Hepatocyte (in vitro differentiated cells): ENCODE data around the gene C10orf120. TPM values are rescaled to one million over a fixed set of nuclear protein-coding genes. Genes with fewer than 3 reads are reported as not detected.

Source experiments
- DNase-seq: peaks from one replicate; pipeline ENCODE4 v3.0.0-alpha.2; 2016; ENCODE audit warnings: low spot score
- H2AFZ ChIP-seq: fragments of 200-600 bp; sonication (generic); 2 replicates; pipeline ENCODE4 v1.6.0; 2016; ENCODE audit warnings: antibody characterized with exemption, mild to moderate bottlenecking
- H3K27ac ChIP-seq: fragments of 200-600 bp; sonication (generic); 2 replicates; pipeline ENCODE4 v1.5.1; 2016; ENCODE audit warnings: mild to moderate bottlenecking
- H3K27me3 ChIP-seq: fragments of 200-600 bp; sonication (generic); 2 replicates; pipeline ENCODE4 v1.6.1; 2016
- H3K36me3 ChIP-seq: fragments of 200-600 bp; sonication (generic); replicated peaks from 2 replicates; pipeline ENCODE4 v1.5.1; 2016; ENCODE audit warnings: low read depth; ENCODE audit not compliant: insufficient read depth
- H3K4me1 ChIP-seq: fragments of 200-600 bp; sonication (generic); 2 replicates; pipeline ENCODE4 v1.5.1; 2016; ENCODE audit warnings: mild to moderate bottlenecking, moderate library complexity; ENCODE audit not compliant: insufficient read depth
- H3K4me2 ChIP-seq: fragments of 200-600 bp; sonication (generic); 2 replicates; pipeline ENCODE4 v1.6.0; 2016
- H3K4me3 ChIP-seq: fragments of 200-600 bp; sonication (generic); 2 replicates; pipeline ENCODE4 v1.5.1; 2016; ENCODE audit warnings: mild to moderate bottlenecking
- H3K79me2 ChIP-seq: fragments of 200-600 bp; sonication (generic); 2 replicates; pipeline ENCODE4 v1.6.0; 2017; ENCODE audit warnings: mild to moderate bottlenecking
- H3K9me2 ChIP-seq: fragments of 200-600 bp; sonication (generic); replicated peaks from 2 replicates; pipeline ENCODE4 v1.6.0; 2017; ENCODE audit warnings: mild to moderate bottlenecking; ENCODE audit not compliant: insufficient read depth
- H3K9me3 ChIP-seq: fragments of 200-600 bp; sonication (generic); 2 replicates; pipeline ENCODE4 v1.5.1; 2016; ENCODE audit warnings: low read depth, mild to moderate bottlenecking
- H4K20me1 ChIP-seq: fragments of 200-600 bp; sonication (generic); 2 replicates; pipeline ENCODE4 v1.6.0; 2016; ENCODE audit warnings: mild to moderate bottlenecking; ENCODE audit not compliant: insufficient read depth, poor library complexity, severe bottlenecking
- CTCF ChIP-seq: fragments of 200-600 bp; sonication (generic); IDR thresholded peaks from 2 replicates; pipeline ENCODE4 v1.5.1; 2016; ENCODE audit warnings: antibody characterized with exemption, mild to moderate bottlenecking; ENCODE audit not compliant: poor library complexity
- EZH2 ChIP-seq: fragments of 200-600 bp; sonication (generic); IDR thresholded peaks from 2 replicates; pipeline ENCODE4 v1.6.1; 2016; ENCODE audit warnings: antibody characterized with exemption, mild to moderate bottlenecking, borderline replicate concordance
- EZH2phosphoT487 ChIP-seq: fragments of 200-600 bp; sonication (generic); IDR thresholded peaks from one replicate; pipeline ENCODE4 v1.6.1; 2018; ENCODE audit warnings: antibody characterized with exemption, mild to moderate bottlenecking, low read depth, moderate library complexity; ENCODE audit not compliant: unreplicated experiment, severe bottlenecking
- WGBS: methylation state at CpG from one replicate; pipeline ENCODE4 v1.1.6; 2016; ENCODE audit warnings: low lambda C conversion rate; ENCODE audit errors: missing lambda C conversion rate; 5-methylcytosine and 5-hydroxymethylcytosine counted together
- polyA plus RNA-seq: library from polyadenylated mRNA; unstranded; fragments of >200 nt; fragmentation: Nextera tagmentation; extraction: Ambion mirVana; gene quantifications from 2 replicates; pipeline ENCODE4 v1.2.1, GENCODE V29; 2016
- total RNA-seq: library from RNA; depleted of rRNA; stranded (reverse); fragments of >200 nt; gene quantifications from 2 replicates; pipeline ENCODE4 v1.2.3, GENCODE V29; 2014

Gene C10orf120
- total and polyA plus RNA-seq, 2 experiments from 2014 or later, result not detected

- Histone ChIP-seq H3K4me2 (no peak overlapping the region), H3K27me3 (peaks cover 9% of the 10 kb centered on the region), H3K4me3 (no peak overlapping the region), H3K27ac (no peak overlapping the region), H3K36me3 (no peaks in the 10 kb centered on the region), H3K9me2 (no peaks in the 10 kb centered on the region), H4K20me1 (no peaks in the 10 kb centered on the region), H3K4me1 (no peaks in the 10 kb centered on the region), H3K79me2 (no peaks in the 10 kb centered on the region), H3K9me3 (no peaks in the 10 kb centered on the region), H2AFZ (no peak overlapping the region)
- peak; percentile 82 for DNase-seq
- TF ChIP-seq EZH2, result no peak
- TF ChIP-seq CTCF, result peak; percentile 76
- TF ChIP-seq EZH2phosphoT487, result no peak
- WGBS, result 45% methylated on average over 9 of the region's 9 CpGs
Measured at GRCh38 chr10:122703483-122704448, 4.1 kb upstream of the C10orf120 start.

- no peaks in the 10 kb centered on the region for H3K9me2 ChIP-seq
Measured at GRCh38 chr10:122702275-122702674, 2.6 kb upstream of the C10orf120 start.

GRCh38 chr10:122701652-122702051, 2.0 kb upstream of the C10orf120 start:
- no peak overlapping the region for H3K4me2 ChIP-seq
- 71% methylated on average over 2 of the region's 2 CpGs for WGBS

More at GRCh38 chr10:122702275-122702674, 2.6 kb upstream of the C10orf120 start:
- Histone ChIP-seq H3K4me3 (no peak overlapping the region), H3K79me2 (no peaks in the 10 kb centered on the region), H3K4me1 (no peaks in the 10 kb centered on the region), H3K9me3 (no peaks in the 10 kb centered on the region), H3K27me3 (peaks cover 3% of the 10 kb centered on the region), H3K36me3 (no peaks in the 10 kb centered on the region), H3K27ac (no peak overlapping the region), H4K20me1 (no peaks in the 10 kb centered on the region), H2AFZ (no peak overlapping the region), H3K4me2 (no peak overlapping the region)
- WGBS, result 54% methylated on average over 2 of the region's 2 CpGs
- peak; percentile 20 for DNase-seq
- no peak for TF ChIP-seq EZH2phosphoT487
- no peak for TF ChIP-seq CTCF
- no peak for TF ChIP-seq EZH2

More at GRCh38 chr10:122701652-122702051, 2.0 kb upstream of the C10orf120 start:
- no peak for DNase-seq
- no peak overlapping the region for H3K4me3 ChIP-seq
- H3K9me3 ChIP-seq, result no peaks in the 10 kb centered on the region
- H3K79me2 ChIP-seq, result no peaks in the 10 kb centered on the region
- H3K27ac ChIP-seq, result no peak overlapping the region
- peaks cover 3% of the 10 kb centered on the region for H3K27me3 ChIP-seq
- H3K4me1 ChIP-seq, result no peaks in the 10 kb centered on the region
- H4K20me1 ChIP-seq, result no peaks in the 10 kb centered on the region
- TF ChIP-seq CTCF, result no peak
- no peak for TF ChIP-seq EZH2phosphoT487
- no peak for TF ChIP-seq EZH2
- H3K36me3 ChIP-seq, result no peaks in the 10 kb centered on the region
- H2AFZ ChIP-seq, result no peak overlapping the region
- H3K9me2 ChIP-seq, result no peaks in the 10 kb centered on the region
